Retina (tissue), 1 donor: ENCODE data around the gene ZNF497.
"Not testable (repeated sequence)": the region's sequence is repeated elsewhere in the genome, so short reads cannot be mapped to it uniquely, and the experiment has no call there.

Experiments used
- DNase-seq: peaks from one replicate; pipeline ENCODE4 v3.0.0-alpha.2; 2016

ZNF497 gene

GRCh38 chr19:58366585-58367430, 4.3 kb upstream of the ZNF497 start:
- DNase-seq = no peak

- DNase-seq = no peak
Observed at GRCh38 chr19:58364146-58364545, 1.6 kb upstream of the ZNF497 start.

GRCh38 chr19:58361900-58362271, 665 bp downstream of the ZNF497 start:
- no peak for DNase-seq

- DNase-seq = no peak
Observed at GRCh38 chr19:58357481-58358145, 4.9 kb downstream of the ZNF497 start.

GRCh38 chr19:58356766-58357480, 5.6 kb downstream of the ZNF497 start:
- peak; percentile 52 for DNase-seq

- peak; percentile 62 for DNase-seq
Observed at GRCh38 chr19:58355908-58356765, 6.4 kb downstream of the ZNF497 start.

- no peak for DNase-seq
Observed at GRCh38 chr19:58355215-58355796, 7.2 kb downstream of the ZNF497 start.

DNA sequence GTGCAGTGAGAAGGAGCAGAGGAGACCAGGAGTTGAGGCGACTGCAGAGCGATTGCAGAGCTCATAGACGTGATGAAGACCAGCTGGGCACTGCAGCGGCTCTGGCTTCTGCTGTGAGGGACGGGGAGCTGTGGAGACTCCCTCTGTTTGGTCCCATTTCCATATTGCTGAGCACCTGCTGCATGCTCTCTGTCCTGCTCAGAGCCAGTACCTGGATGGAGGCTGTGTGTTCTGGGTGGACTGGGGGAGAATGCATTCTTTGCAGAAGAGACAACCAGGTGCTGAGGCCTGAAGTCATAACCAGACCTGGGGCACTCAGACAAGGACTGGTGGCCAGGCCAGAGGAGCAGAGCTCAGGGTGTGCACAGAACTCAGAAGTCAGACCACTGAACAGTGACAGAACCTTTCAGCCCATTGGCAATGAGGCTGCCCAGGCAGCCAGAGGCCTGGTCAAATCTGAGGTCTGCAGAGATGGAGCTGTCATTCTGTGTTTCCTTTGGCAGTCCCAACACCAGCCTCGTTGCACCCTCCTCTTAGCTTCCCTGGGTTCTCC, 8.0 kb downstream of the ZNF497 start:
- DNase-seq = no peak

DNA sequence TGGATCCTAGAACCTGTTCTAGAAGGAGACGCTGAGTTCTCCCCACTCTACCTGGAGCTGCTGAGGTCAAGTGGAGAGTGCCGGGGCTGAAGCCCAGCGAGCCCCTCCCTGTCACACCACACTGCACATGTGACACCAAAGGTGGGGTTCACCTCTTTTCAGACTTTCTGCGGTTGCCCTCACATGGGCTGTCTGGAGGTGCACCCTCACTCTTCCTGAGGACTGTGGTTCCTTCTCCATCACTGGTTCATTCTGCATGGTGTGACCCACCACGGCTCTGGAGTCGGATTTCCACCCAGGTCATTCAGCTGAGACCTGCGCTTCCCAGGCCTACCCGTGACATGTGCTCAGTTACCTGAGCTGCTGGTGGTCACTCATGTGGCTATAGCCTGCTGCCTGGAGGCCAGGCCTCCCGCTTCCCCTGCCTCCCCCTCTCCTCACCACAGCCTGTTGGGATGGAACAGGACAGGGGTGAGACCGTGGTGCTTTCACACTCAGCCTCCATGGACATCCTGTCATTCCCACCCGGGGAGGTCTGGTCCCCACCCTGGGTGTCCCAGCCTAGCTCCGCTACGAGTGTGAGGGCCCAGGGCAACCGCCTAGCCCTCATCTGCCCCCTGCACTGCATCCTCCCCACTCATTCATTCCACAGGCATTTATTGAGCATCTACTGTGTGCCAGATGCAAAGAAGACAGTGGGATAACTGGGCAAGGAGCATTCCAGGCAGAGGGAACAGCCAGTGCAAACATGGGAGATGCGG, 8.7 kb downstream of the ZNF497 start:
- no peak for DNase-seq

- no peak for DNase-seq
Observed at GRCh38 chr19:58352760-58353671, 9.5 kb downstream of the ZNF497 start, which contains the start of gene A1BG. TSS of gene A1BG (minus strand) at chr19:58353492. CDS start at chr19:58353437, 55 bp downstream.

DNA sequence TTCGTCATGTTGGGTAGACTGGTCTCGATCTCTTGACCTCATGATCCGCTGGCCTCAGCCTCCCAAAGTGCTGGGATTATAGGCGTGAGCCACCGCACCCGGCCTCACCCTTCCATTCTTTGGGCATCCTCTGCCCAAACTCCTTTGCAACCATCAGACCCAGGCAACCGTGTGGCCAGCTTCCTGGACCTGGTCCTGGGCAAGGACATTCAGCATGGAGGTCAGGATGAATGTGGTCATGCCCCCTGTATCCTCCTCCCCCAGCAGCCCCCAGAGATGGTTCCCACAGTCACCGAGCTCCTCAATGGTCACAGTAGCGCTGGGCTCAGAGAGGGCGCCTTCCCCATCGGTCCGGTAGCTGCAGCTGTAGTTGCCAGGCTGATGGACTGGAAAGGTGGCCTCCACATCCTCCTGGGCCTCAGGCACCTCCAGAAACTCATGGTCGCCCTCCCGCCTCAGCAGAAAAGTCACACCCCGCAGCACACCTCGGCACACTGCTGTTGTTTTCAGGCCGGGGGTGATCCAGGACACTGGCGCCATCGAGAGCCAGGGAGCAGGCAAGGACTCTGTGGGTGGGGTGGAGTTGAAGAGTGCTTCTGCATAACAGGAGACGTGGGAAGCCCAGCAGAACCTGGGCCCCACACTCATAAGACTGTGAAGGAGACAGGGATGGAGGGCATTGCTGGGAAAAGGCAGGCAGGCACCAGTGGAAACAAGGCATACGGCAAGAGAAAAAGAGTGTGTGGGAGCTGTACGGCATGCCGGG, 10.4 kb downstream of the ZNF497 start:
- DNase-seq = no peak

- DNase-seq = no peak
Observed at GRCh38 chr19:58351558-58351878, 11.0 kb downstream of the ZNF497 start.

DNA sequence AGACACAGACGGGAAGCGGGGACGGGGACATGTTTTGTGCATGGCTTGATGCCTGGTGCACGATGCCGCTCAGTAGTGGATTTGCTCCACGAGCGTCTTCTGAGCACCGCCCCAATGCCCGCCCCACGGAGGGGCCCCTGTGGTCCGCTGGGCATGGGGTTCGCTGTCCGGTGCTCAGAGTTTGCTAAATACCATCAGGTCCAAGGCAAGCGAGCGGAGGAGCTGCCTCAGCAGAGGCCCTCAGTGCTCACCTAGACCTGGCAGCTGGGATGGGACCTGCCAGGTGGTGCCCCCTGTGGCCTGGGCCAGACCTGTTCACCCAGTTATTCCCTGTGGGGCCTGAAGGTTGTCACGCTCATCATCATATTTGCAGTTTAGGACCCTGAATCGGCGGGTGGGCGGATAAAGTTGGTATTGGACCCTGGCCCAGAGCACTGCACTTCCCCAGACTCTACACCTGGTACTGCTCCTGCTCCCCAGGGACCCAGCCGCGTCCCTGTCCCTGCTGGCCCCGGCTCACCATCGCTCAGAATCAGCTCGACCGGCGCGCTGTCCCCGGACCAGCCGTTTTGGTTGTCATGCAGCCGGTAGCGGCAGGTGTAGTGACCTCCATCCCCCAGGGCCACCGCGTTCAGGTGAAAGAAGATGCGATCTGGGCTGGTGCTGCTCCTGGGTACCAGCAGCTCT, 11.5 kb downstream of the ZNF497 start:
- DNase-seq = no peak

DNA sequence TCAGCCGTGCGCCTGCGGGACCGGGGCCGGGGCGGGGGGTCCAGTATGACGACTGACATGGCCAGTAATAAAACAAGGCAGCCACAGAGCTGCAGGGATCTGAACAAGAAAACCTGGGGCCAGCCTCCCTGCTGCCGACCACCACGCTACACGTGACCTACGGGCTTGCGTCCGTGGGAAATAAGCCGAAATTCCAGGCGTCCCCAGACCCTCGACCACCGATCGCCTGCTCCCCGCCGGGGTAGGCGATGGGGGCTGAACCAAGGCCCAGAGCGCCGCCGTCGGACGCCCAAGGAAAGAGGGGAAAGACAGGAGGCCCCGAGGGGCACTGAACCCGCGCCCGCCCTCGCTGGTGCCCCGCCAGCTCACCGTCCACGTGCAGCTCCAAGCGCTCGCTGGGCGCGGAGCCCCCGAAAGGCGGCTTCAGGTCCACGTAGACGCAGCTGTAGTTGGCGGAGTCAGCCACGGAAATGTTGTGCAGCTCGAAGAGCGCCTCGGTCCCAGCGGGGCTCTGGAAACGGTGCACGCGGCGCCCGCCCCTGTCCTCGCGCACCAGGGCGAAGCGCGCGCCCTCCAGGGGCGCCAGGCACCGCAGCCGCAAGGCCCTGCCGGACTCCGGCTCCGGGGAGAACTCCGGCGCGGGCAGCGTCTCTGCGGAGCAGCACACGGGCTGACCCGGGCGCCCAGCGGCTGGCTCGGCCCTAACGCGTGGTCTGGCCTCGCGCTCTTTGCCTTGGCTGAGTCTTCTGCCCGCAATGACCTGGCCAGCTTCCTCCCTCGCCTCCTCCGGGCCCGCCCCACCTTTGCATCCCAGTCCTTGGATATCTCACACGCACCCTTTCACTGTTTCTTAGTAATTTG, 12.3 kb downstream of the ZNF497 start:
- peak; percentile 78 for DNase-seq

DNA sequence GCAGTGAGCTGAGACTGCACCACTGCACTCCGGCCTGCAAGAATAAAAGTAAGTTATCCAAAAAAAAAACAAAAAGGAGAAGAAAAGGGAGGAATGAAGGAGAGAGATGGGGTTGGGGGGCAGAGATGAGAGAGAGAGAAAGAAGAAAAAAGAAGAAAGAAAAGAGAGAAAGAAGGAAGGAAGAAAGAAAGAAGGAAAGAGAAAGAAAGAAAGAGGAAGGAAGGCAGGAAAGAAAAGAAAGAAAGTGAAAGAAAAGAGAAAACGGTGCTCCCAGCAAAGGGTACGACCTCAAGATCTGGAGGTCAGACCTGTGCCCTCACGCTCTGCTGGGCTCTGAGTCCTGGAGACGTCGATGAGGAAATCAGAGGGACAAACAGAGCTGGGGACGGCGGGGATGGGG, 13.0 kb downstream of the ZNF497 start:
- no peak for DNase-seq

DNA sequence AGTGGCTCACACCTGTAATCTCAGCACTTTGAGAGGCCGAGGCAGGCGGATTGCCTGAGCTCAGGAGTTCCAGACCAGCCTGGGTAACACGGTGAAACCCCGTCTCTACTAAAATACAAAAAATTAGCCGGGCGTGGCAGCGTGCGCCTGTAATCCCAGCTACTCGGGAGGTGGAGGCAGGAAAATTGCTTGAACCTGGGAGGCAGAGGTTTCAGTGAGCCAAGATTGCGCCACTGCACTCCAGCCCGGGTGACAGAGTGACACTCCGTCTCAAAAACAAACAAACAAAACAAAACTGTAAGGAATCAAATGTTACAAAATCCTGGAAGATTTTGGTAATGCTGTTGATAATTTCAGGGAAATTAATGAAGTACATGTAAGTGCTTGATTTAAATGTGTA, 14.5 kb downstream of the ZNF497 start:
- DNase-seq = not testable (repeated sequence)
